Suprapubic skin (tissue), 4 donors: ENCODE measurements around the gene EPB41.

ENCODE experiments used
- POLR2A ChIP-seq, 2 donors: fragments of 450-650 bp; IDR thresholded peaks; one replicate each; pipeline ENCODE4 v1.6.1; 2017; ENCODE audit warnings: antibody characterized with exemption in 2 of 2, mild to moderate bottlenecking in 2 of 2, moderate library complexity in 2 of 2
- POLR2AphosphoS5 ChIP-seq, 3 donors: sonication (generic); formaldehyde crosslinking; IDR thresholded peaks; one replicate each; pipeline ENCODE4 v1.6.1; 2017; ENCODE audit warnings: antibody characterized with exemption in 3 of 3
- TF ChIP-seq, protein P1 (sequence below), 2 donors: fragments of 200-600 bp in 1 of 2; fragments of 450-650 bp in 1 of 2; sonication (generic) in 1 of 2; IDR thresholded peaks; one replicate each; pipeline ENCODE4 v1.5.1; 2016 to 2019; ENCODE audit warnings: antibody characterized with exemption in 2 of 2, mild to moderate bottlenecking in 1 of 2, moderate library complexity in 1 of 2

- TF ChIP-seq, protein P1, sequence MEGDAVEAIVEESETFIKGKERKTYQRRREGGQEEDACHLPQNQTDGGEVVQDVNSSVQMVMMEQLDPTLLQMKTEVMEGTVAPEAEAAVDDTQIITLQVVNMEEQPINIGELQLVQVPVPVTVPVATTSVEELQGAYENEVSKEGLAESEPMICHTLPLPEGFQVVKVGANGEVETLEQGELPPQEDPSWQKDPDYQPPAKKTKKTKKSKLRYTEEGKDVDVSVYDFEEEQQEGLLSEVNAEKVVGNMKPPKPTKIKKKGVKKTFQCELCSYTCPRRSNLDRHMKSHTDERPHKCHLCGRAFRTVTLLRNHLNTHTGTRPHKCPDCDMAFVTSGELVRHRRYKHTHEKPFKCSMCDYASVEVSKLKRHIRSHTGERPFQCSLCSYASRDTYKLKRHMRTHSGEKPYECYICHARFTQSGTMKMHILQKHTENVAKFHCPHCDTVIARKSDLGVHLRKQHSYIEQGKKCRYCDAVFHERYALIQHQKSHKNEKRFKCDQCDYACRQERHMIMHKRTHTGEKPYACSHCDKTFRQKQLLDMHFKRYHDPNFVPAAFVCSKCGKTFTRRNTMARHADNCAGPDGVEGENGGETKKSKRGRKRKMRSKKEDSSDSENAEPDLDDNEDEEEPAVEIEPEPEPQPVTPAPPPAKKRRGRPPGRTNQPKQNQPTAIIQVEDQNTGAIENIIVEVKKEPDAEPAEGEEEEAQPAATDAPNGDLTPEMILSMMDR (IDR thresholded peaks at IDR 0.05): no peak
- TF ChIP-seq POLR2A (IDR thresholded peaks at IDR 0.05): no peak
- TF ChIP-seq POLR2AphosphoS5 (IDR thresholded peaks at IDR 0.05): no peak
These were observed 180.6 kb downstream of the EPB41 start for GRCh38 chr1:29094954-29095353.
